GM23338 (cell line): ENCODE data around the gene NLRC4.
A peak's percentile ranks its signal among the peaks of the same experiment; 100 is the strongest.

Experiments used
- CREB1 ChIP-seq: fragments of 250-450 bp; sonication (Bioruptor Pico); IDR thresholded peaks from 2 replicates; pipeline ENCODE4 v1.5.0; 2020; ENCODE audit warnings: low read depth, mild to moderate bottlenecking, moderate library complexity
- EZH2 ChIP-seq: fragments of 200-600 bp; sonication (generic); IDR thresholded peaks from one replicate; pipeline ENCODE4 v1.8.0; 2017; ENCODE audit warnings: antibody characterized with exemption, mild to moderate bottlenecking, low read depth; ENCODE audit not compliant: unreplicated experiment
- EZH2phosphoT487 ChIP-seq: fragments of 200-600 bp; sonication (generic); IDR thresholded peaks from one replicate; pipeline ENCODE4 v1.8.1; 2018; ENCODE audit warnings: antibody characterized with exemption; ENCODE audit not compliant: unreplicated experiment
- JUNB ChIP-seq: IDR thresholded peaks from one replicate; pipeline ENCODE4 v1.6.1; 2016; ENCODE audit warnings: antibody characterized with exemption; ENCODE audit not compliant: unreplicated experiment
- NANOG ChIP-seq: IDR thresholded peaks from 2 replicates; pipeline ENCODE4 v1.6.1; 2016; ENCODE audit warnings: antibody characterized with exemption, borderline replicate concordance
- POLR2AphosphoS5 ChIP-seq: IDR thresholded peaks from 2 replicates; pipeline ENCODE4 v1.6.1; 2016; ENCODE audit warnings: antibody characterized with exemption, low read depth
- STAT1 ChIP-seq: IDR thresholded peaks from one replicate; pipeline ENCODE4 v1.6.1; 2016; ENCODE audit warnings: antibody characterized with exemption; ENCODE audit not compliant: unreplicated experiment
- ZNF331 ChIP-seq: fragments of 250-450 bp; sonication (Bioruptor Pico); IDR thresholded peaks from 2 replicates; pipeline ENCODE4 v1.5.0; 2020; ENCODE audit warnings: low read depth, mild to moderate bottlenecking, moderate library complexity
- TF ChIP-seq, protein P1 (sequence below), 2 experiments: fragments of 200-600 bp in 1 of 2; sonication (generic) in 1 of 2; conservative IDR thresholded peaks; 2 replicates each; pipeline versions ENCODE4 v1.5.1 to v1.6.1; 2016 to 2017; ENCODE audit warnings: antibody characterized with exemption in 2 of 2, low read depth in 2 of 2, mild to moderate bottlenecking in 2 of 2, moderate library complexity in 1 of 2
- TF ChIP-seq, protein P2 (sequence below): IDR thresholded peaks from 2 replicates; pipeline ENCODE4 v1.6.1; 2016; ENCODE audit warnings: antibody characterized with exemption
- TF ChIP-seq, protein P3 (sequence below): IDR thresholded peaks from one replicate; pipeline ENCODE4 v1.6.1; 2018; ENCODE audit warnings: antibody characterized with exemption; ENCODE audit not compliant: unreplicated experiment
- TF ChIP-seq, protein P4 (sequence below): fragments of 250-450 bp; sonication (Bioruptor Pico); IDR thresholded peaks from 2 replicates; pipeline ENCODE4 v1.5.0; 2020; ENCODE audit warnings: mild to moderate bottlenecking, moderate library complexity

DNA sequence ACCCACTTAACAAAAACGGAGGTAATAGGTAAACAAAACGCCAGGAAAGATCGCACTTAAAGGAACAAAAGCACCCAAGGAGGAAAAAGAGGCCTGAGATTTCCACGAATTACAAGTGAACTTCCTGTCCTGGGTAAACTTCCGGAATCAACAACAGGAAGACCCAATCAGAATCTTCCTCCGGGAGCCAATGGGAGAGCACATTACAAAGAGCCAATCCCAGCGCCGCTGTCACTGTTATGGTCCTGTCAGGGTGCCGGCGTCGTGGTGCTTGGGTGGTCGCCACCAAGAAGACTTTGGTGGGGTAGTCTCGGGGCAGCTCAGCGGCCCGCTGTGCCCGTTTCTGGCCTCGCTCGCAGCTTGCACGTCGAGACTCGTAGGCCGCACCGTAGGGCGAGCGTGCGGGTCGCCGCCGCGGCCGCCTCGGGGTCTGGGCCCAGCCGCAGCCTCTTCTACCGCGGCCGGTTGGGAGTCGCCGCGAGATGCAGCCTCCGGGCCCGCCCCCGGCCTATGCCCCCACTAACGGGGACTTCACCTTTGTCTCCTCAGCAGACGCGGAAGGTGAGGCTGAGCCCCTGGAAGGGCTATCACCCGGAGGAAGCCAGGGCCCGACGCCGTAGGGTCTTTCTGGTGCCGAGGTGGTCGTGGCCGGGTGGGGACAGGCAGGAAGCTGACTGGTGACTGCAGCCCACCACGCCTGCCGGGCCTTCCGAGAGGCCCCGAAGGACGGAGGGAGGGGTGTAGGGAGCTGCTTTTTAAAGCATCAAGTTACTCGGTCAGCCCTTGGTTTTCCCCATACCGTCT lies 13.2 kb upstream of the NLRC4 start, which contains the start of gene YIPF4:
- TF ChIP-seq, protein P1, sequence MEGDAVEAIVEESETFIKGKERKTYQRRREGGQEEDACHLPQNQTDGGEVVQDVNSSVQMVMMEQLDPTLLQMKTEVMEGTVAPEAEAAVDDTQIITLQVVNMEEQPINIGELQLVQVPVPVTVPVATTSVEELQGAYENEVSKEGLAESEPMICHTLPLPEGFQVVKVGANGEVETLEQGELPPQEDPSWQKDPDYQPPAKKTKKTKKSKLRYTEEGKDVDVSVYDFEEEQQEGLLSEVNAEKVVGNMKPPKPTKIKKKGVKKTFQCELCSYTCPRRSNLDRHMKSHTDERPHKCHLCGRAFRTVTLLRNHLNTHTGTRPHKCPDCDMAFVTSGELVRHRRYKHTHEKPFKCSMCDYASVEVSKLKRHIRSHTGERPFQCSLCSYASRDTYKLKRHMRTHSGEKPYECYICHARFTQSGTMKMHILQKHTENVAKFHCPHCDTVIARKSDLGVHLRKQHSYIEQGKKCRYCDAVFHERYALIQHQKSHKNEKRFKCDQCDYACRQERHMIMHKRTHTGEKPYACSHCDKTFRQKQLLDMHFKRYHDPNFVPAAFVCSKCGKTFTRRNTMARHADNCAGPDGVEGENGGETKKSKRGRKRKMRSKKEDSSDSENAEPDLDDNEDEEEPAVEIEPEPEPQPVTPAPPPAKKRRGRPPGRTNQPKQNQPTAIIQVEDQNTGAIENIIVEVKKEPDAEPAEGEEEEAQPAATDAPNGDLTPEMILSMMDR (conservative IDR thresholded peaks at IDR 0.05; ENCODE audit: low read depth in 2 of 2) = no peak
- peak; percentile 70 for TF ChIP-seq POLR2AphosphoS5
- TF ChIP-seq EZH2 = no peak
- no peak for TF ChIP-seq EZH2phosphoT487
- no peak for TF ChIP-seq JUNB
- TF ChIP-seq, protein P2, sequence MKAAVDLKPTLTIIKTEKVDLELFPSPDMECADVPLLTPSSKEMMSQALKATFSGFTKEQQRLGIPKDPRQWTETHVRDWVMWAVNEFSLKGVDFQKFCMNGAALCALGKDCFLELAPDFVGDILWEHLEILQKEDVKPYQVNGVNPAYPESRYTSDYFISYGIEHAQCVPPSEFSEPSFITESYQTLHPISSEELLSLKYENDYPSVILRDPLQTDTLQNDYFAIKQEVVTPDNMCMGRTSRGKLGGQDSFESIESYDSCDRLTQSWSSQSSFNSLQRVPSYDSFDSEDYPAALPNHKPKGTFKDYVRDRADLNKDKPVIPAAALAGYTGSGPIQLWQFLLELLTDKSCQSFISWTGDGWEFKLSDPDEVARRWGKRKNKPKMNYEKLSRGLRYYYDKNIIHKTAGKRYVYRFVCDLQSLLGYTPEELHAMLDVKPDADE = peak; percentile 63; the same call in 1 of the 2 replicates
- TF ChIP-seq STAT1 = no peak
- TF ChIP-seq, protein P3, sequence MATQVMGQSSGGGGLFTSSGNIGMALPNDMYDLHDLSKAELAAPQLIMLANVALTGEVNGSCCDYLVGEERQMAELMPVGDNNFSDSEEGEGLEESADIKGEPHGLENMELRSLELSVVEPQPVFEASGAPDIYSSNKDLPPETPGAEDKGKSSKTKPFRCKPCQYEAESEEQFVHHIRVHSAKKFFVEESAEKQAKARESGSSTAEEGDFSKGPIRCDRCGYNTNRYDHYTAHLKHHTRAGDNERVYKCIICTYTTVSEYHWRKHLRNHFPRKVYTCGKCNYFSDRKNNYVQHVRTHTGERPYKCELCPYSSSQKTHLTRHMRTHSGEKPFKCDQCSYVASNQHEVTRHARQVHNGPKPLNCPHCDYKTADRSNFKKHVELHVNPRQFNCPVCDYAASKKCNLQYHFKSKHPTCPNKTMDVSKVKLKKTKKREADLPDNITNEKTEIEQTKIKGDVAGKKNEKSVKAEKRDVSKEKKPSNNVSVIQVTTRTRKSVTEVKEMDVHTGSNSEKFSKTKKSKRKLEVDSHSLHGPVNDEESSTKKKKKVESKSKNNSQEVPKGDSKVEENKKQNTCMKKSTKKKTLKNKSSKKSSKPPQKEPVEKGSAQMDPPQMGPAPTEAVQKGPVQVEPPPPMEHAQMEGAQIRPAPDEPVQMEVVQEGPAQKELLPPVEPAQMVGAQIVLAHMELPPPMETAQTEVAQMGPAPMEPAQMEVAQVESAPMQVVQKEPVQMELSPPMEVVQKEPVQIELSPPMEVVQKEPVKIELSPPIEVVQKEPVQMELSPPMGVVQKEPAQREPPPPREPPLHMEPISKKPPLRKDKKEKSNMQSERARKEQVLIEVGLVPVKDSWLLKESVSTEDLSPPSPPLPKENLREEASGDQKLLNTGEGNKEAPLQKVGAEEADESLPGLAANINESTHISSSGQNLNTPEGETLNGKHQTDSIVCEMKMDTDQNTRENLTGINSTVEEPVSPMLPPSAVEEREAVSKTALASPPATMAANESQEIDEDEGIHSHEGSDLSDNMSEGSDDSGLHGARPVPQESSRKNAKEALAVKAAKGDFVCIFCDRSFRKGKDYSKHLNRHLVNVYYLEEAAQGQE = no peak
- TF ChIP-seq CREB1 (CRISPR knock-in tag) = no peak
- TF ChIP-seq ZNF331 (CRISPR knock-in tag) = no peak
- TF ChIP-seq, protein P4, sequence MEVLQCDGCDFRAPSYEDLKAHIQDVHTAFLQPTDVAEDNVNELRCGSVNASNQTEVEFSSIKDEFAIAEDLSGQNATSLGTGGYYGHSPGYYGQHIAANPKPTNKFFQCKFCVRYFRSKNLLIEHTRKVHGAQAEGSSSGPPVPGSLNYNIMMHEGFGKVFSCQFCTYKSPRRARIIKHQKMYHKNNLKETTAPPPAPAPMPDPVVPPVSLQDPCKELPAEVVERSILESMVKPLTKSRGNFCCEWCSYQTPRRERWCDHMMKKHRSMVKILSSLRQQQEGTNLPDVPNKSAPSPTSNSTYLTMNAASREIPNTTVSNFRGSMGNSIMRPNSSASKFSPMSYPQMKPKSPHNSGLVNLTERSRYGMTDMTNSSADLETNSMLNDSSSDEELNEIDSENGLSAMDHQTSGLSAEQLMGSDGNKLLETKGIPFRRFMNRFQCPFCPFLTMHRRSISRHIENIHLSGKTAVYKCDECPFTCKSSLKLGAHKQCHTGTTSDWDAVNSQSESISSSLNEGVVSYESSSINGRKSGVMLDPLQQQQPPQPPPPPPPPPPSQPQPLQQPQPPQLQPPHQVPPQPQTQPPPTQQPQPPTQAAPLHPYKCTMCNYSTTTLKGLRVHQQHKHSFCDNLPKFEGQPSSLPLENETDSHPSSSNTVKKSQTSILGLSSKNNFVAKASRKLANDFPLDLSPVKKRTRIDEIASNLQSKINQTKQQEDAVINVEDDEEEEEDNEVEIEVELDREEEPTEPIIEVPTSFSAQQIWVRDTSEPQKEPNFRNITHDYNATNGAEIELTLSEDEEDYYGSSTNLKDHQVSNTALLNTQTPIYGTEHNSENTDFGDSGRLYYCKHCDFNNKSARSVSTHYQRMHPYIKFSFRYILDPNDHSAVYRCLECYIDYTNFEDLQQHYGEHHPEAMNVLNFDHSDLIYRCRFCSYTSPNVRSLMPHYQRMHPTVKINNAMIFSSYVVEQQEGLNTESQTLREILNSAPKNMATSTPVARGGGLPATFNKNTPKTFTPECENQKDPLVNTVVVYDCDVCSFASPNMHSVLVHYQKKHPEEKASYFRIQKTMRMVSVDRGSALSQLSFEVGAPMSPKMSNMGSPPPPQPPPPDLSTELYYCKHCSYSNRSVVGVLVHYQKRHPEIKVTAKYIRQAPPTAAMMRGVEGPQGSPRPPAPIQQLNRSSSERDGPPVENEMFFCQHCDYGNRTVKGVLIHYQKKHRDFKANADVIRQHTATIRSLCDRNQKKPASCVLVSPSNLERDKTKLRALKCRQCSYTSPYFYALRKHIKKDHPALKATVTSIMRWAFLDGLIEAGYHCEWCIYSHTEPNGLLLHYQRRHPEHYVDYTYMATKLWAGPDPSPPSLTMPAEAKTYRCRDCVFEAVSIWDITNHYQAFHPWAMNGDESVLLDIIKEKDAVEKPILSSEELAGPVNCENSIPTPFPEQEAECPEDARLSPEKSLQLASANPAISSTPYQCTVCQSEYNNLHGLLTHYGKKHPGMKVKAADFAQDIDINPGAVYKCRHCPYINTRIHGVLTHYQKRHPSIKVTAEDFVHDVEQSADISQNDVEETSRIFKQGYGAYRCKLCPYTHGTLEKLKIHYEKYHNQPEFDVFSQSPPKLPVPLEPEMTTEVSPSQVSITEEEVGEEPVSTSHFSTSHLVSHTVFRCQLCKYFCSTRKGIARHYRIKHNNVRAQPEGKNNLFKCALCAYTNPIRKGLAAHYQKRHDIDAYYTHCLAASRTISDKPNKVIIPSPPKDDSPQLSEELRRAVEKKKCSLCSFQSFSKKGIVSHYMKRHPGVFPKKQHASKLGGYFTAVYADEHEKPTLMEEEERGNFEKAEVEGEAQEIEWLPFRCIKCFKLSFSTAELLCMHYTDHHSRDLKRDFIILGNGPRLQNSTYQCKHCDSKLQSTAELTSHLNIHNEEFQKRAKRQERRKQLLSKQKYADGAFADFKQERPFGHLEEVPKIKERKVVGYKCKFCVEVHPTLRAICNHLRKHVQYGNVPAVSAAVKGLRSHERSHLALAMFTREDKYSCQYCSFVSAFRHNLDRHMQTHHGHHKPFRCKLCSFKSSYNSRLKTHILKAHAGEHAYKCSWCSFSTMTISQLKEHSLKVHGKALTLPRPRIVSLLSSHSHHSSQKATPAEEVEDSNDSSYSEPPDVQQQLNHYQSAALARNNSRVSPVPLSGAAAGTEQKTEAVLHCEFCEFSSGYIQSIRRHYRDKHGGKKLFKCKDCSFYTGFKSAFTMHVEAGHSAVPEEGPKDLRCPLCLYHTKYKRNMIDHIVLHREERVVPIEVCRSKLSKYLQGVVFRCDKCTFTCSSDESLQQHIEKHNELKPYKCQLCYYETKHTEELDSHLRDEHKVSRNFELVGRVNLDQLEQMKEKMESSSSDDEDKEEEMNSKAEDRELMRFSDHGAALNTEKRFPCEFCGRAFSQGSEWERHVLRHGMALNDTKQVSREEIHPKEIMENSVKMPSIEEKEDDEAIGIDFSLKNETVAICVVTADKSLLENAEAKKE (CRISPR knock-in tag) = no peak
- TF ChIP-seq NANOG = no peak
